Testis (tissue), 2 donors: ENCODE measurements around the gene PCSK7.

Source experiments
- CTCF ChIP-seq, 3 experiments: fragments of 450-650 bp in 2 of 3; fragments of 200-600 bp in 1 of 3; sonication (generic) in 1 of 3; IDR thresholded peaks; one replicate each; pipeline ENCODE4 v1.5.1; 2016 to 2019; ENCODE audit warnings: antibody characterized with exemption in 3 of 3, mild to moderate bottlenecking in 2 of 3, moderate library complexity in 1 of 3
- POLR2A ChIP-seq: fragments of 450-650 bp; IDR thresholded peaks from one replicate; pipeline ENCODE4 v1.6.1; 2017; ENCODE audit warnings: antibody characterized with exemption, mild to moderate bottlenecking, moderate library complexity

- no peak for TF ChIP-seq CTCF (IDR thresholded peaks at IDR 0.05)
- TF ChIP-seq POLR2A, result no peak
These were observed 71.0 kb downstream of the PCSK7 start for GRCh38 chr11:117160826-117161225.
